Activated naive CD8-positive, alpha-beta T cell (primary cell): Measurements from ENCODE around the gene DCAF11.

Experiments used
- H3K27ac Mint-ChIP-seq: one replicate; pipeline ENCODE4 v1.8.0; 2021; ENCODE audit warnings: mixed read lengths
- H3K27me3 Mint-ChIP-seq: one replicate; pipeline ENCODE4 v1.8.0; 2021; ENCODE audit warnings: mixed read lengths
- H3K36me3 Mint-ChIP-seq: one replicate; pipeline ENCODE4 v1.8.0; 2021; ENCODE audit warnings: mixed read lengths
- H3K4me1 Mint-ChIP-seq: one replicate; pipeline ENCODE4 v1.8.0; 2021; ENCODE audit warnings: low read depth, mixed read lengths
- H3K4me3 Mint-ChIP-seq: one replicate; pipeline ENCODE4 v1.8.0; 2021; ENCODE audit warnings: mild to moderate bottlenecking, mixed read lengths
- H3K9me3 Mint-ChIP-seq: one replicate; pipeline ENCODE4 v1.8.0; 2021; ENCODE audit warnings: low read depth, mixed read lengths

DCAF11 gene

GRCh38 chr14:24160499-24160849 is 45.9 kb downstream of the DCAF11 start:
- H3K4me1 Mint-ChIP-seq: peaks cover 48% of the 10 kb centered on the region
- H3K4me3 Mint-ChIP-seq: peak overlapping the region; percentile 99
- peaks cover 19% of the 10 kb centered on the region for H3K36me3 Mint-ChIP-seq
- no peaks in the 10 kb centered on the region for H3K9me3 Mint-ChIP-seq
- peak overlapping the region; percentile 100 for H3K27ac Mint-ChIP-seq
- H3K27me3 Mint-ChIP-seq: no peaks in the 10 kb centered on the region

GRCh38 chr14:24160850-24161804 is 46.5 kb downstream of the DCAF11 start, which contains the start of gene IRF9:
TSS of gene IRF9 (plus strand) at chr14:24161265. CDS start at chr14:24162145, 880 bp downstream.
- peaks cover 15% of the 10 kb centered on the region for H3K36me3 Mint-ChIP-seq
- H3K9me3 Mint-ChIP-seq: no peaks in the 10 kb centered on the region
- peak within 1 kb of the TSS; percentile 100 for H3K27ac Mint-ChIP-seq
- peak within 1 kb of the TSS; percentile 99 for H3K4me3 Mint-ChIP-seq
- H3K4me1 Mint-ChIP-seq: peaks cover 51% of the 10 kb centered on the region
- H3K27me3 Mint-ChIP-seq: no peaks in the 10 kb centered on the region

GRCh38 chr14:24162093-24162492 is 47.5 kb downstream of the DCAF11 start:
- Mint-ChIP-seq H3K27me3 (no peaks in the 10 kb centered on the region), H3K9me3 (no peaks in the 10 kb centered on the region), H3K4me1 (peaks cover 50% of the 10 kb centered on the region), H3K27ac (peak overlapping the region; percentile 100), H3K4me3 (peak overlapping the region; percentile 99), H3K36me3 (peaks cover 13% of the 10 kb centered on the region)

- H3K4me3 Mint-ChIP-seq: peak overlapping the region; percentile 65
- H3K9me3 Mint-ChIP-seq: no peaks in the 10 kb centered on the region
- peak overlapping the region; percentile 100 for H3K27ac Mint-ChIP-seq
- H3K4me1 Mint-ChIP-seq: peaks cover 60% of the 10 kb centered on the region
- no peaks in the 10 kb centered on the region for H3K27me3 Mint-ChIP-seq
- peaks cover 18% of the 10 kb centered on the region for H3K36me3 Mint-ChIP-seq
These were observed 50.0 kb downstream of the DCAF11 start for GRCh38 chr14:24164518-24164991.

- Mint-ChIP-seq H3K36me3 (peaks cover 18% of the 10 kb centered on the region), H3K4me3 (no peak overlapping the region)
These were observed 51.2 kb downstream of the DCAF11 start for GRCh38 chr14:24165785-24166184.

GRCh38 chr14:24167469-24168114 is 53.0 kb downstream of the DCAF11 start:
- Mint-ChIP-seq H3K9me3 (no peaks in the 10 kb centered on the region), H3K27me3 (no peaks in the 10 kb centered on the region), H3K4me1 (peaks cover 47% of the 10 kb centered on the region), H3K27ac (peak overlapping the region; percentile 79), H3K36me3 (peaks cover 11% of the 10 kb centered on the region), H3K4me3 (no peak overlapping the region)

More at GRCh38 chr14:24165785-24166184, 51.2 kb downstream of the DCAF11 start:
- no peaks in the 10 kb centered on the region for H3K9me3 Mint-ChIP-seq
- H3K27me3 Mint-ChIP-seq: no peaks in the 10 kb centered on the region
- peak overlapping the region; percentile 34 for H3K27ac Mint-ChIP-seq
- H3K4me1 Mint-ChIP-seq: peaks cover 56% of the 10 kb centered on the region

GRCh38 chr14:24171422-24172260 is 57.1 kb downstream of the DCAF11 start, which contains the start of gene REC8:
TSS of gene REC8 (plus strand) at chr14:24172080. CDS start at chr14:24172553, 473 bp downstream.
- H3K4me1 Mint-ChIP-seq: peaks cover 25% of the 10 kb centered on the region
- peak within 1 kb of the TSS; percentile 83 for H3K4me3 Mint-ChIP-seq
- peaks cover 5% of the 10 kb centered on the region for H3K36me3 Mint-ChIP-seq
- H3K27ac Mint-ChIP-seq: peak within 1 kb of the TSS; percentile 70
- no peaks in the 10 kb centered on the region for H3K27me3 Mint-ChIP-seq
- no peaks in the 10 kb centered on the region for H3K9me3 Mint-ChIP-seq

GRCh38 chr14:24172261-24172860 is 57.8 kb downstream of the DCAF11 start:
- peaks cover 5% of the 10 kb centered on the region for H3K36me3 Mint-ChIP-seq
- H3K4me1 Mint-ChIP-seq: peaks cover 24% of the 10 kb centered on the region
- peak overlapping the region; percentile 70 for H3K27ac Mint-ChIP-seq
- peak overlapping the region; percentile 83 for H3K4me3 Mint-ChIP-seq
- no peaks in the 10 kb centered on the region for H3K27me3 Mint-ChIP-seq
- no peaks in the 10 kb centered on the region for H3K9me3 Mint-ChIP-seq

- peaks cover 20% of the 10 kb centered on the region for H3K4me1 Mint-ChIP-seq
- H3K36me3 Mint-ChIP-seq: peaks cover 5% of the 10 kb centered on the region
- H3K27me3 Mint-ChIP-seq: no peaks in the 10 kb centered on the region
- peak overlapping the region; percentile 58 for H3K4me3 Mint-ChIP-seq
- no peaks in the 10 kb centered on the region for H3K9me3 Mint-ChIP-seq
- peak overlapping the region; percentile 34 for H3K27ac Mint-ChIP-seq
These were observed 58.3 kb downstream of the DCAF11 start for GRCh38 chr14:24172871-24173281.
